ENCODE measurements around the gene PDXP. TPM values are rescaled to one million over a fixed set of nuclear protein-coding genes. Genes with fewer than 3 reads are reported as not detected.

PDXP gene
- total and polyA plus RNA-seq, 2 donors (not counting 1 experiment from before 2014, with no cell fraction given) = 4.0 to 7.9 TPM

- no peak for TF ChIP-seq EZH2 (IDR thresholded peaks at IDR 0.05; ENCODE audit: low read length, missing control alignments)
- TF ChIP-seq, protein P1, sequence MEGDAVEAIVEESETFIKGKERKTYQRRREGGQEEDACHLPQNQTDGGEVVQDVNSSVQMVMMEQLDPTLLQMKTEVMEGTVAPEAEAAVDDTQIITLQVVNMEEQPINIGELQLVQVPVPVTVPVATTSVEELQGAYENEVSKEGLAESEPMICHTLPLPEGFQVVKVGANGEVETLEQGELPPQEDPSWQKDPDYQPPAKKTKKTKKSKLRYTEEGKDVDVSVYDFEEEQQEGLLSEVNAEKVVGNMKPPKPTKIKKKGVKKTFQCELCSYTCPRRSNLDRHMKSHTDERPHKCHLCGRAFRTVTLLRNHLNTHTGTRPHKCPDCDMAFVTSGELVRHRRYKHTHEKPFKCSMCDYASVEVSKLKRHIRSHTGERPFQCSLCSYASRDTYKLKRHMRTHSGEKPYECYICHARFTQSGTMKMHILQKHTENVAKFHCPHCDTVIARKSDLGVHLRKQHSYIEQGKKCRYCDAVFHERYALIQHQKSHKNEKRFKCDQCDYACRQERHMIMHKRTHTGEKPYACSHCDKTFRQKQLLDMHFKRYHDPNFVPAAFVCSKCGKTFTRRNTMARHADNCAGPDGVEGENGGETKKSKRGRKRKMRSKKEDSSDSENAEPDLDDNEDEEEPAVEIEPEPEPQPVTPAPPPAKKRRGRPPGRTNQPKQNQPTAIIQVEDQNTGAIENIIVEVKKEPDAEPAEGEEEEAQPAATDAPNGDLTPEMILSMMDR (conservative IDR thresholded peaks at IDR 0.05 in 1 of 2, IDR thresholded peaks at IDR 0.05 in 1 of 2; ENCODE audit: low read depth in 1 of 2, low read length in 2 of 2) = no peak
Observed at GRCh38 chr22:37624017-37624365, 34.5 kb upstream of the PDXP start.

DNA sequence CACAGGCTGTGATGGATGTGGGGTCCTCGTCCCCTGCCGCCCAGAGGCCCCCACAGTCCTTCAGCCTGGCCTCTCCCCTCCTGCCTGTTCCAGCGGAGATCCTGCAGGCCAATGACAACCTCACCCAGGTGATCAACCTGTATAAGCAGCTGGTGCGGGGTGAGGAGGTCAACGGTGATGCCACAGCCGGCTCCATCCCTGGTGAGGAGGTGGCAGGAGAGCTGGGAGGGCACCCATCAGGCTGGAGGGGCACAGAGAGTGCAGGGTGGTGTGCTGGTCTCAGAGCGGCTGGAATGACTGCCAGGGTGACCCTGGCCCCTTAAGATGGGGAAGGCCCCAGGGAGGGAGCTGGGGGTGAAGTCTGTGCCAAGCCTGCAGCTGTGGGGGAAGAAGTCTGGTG lies 33.6 kb upstream of the PDXP start:
- Histone ChIP-seq H3K4me2 (ENCODE audit: extremely low read depth, insufficient read depth, low read length) (no peak overlapping the region), H3K27ac (ENCODE audit: insufficient read depth, low read length) (no peak overlapping the region), H3K4me1 (ENCODE audit: control insufficient read depth, extremely low read depth, insufficient read depth, low read length) (no peaks in the 10 kb centered on the region), H3K27me3 (ENCODE audit: control insufficient read depth, insufficient read depth, low read length) (no peaks in the 10 kb centered on the region), H2AFZ (ENCODE audit: low read length) (no peak overlapping the region), H3K9me3 (ENCODE audit: control insufficient read depth, insufficient read depth, low read depth, low read length) (no peaks in the 10 kb centered on the region), H3K79me2 (ENCODE audit: control insufficient read depth, insufficient read depth, low read length) (no peaks in the 10 kb centered on the region), H3K4me3 (replicated peaks in 1 of 4; ENCODE audit: control extremely low read depth in 1 of 4, insufficient read depth in 1 of 4, low read depth in 3 of 4, low read length in 4 of 4) (no peak overlapping the region), H4K20me1 (ENCODE audit: control insufficient read depth, extremely low read depth, insufficient read depth, low read length) (no peaks in the 10 kb centered on the region), H3K9ac (ENCODE audit: insufficient read depth, low read length) (no peak overlapping the region), H3K36me3 (ENCODE audit: control insufficient read depth, insufficient read depth, low read length) (peaks cover 21% of the 10 kb centered on the region)
- DNase-seq (ENCODE audit: low read depth in 2 of 2) = no peak
- TF ChIP-seq, protein P1 (conservative IDR thresholded peaks at IDR 0.05 in 1 of 2, IDR thresholded peaks at IDR 0.05 in 1 of 2; ENCODE audit: low read depth in 1 of 2, low read length in 2 of 2) = no peak
- no peak for TF ChIP-seq EZH2 (IDR thresholded peaks at IDR 0.05; ENCODE audit: low read length, missing control alignments)

More at GRCh38 chr22:37624017-37624365, 34.5 kb upstream of the PDXP start:
- Histone ChIP-seq H3K4me1 (ENCODE audit: control insufficient read depth, extremely low read depth, insufficient read depth, low read length) (no peaks in the 10 kb centered on the region), H3K4me3 (replicated peaks in 1 of 4; ENCODE audit: control extremely low read depth in 1 of 4, insufficient read depth in 1 of 4, low read depth in 3 of 4, low read length in 4 of 4) (no peak overlapping the region), H3K4me2 (ENCODE audit: extremely low read depth, insufficient read depth, low read length) (no peak overlapping the region), H3K36me3 (ENCODE audit: control insufficient read depth, insufficient read depth, low read length) (peaks cover 18% of the 10 kb centered on the region), H3K9ac (ENCODE audit: insufficient read depth, low read length) (no peak overlapping the region), H3K27me3 (ENCODE audit: control insufficient read depth, insufficient read depth, low read length) (no peaks in the 10 kb centered on the region), H3K27ac (ENCODE audit: insufficient read depth, low read length) (peak overlapping the region; percentile 19), H2AFZ (ENCODE audit: low read length) (no peak overlapping the region), H4K20me1 (ENCODE audit: control insufficient read depth, extremely low read depth, insufficient read depth, low read length) (no peaks in the 10 kb centered on the region), H3K9me3 (ENCODE audit: control insufficient read depth, insufficient read depth, low read depth, low read length) (no peaks in the 10 kb centered on the region), H3K79me2 (ENCODE audit: control insufficient read depth, insufficient read depth, low read length) (no peaks in the 10 kb centered on the region)
- no peak for DNase-seq (ENCODE audit: low read depth in 2 of 2)

GRCh38 chr22:37625737-37626136 lies 32.8 kb upstream of the PDXP start:
- H4K20me1 ChIP-seq (ENCODE audit: control insufficient read depth, extremely low read depth, insufficient read depth, low read length) = no peaks in the 10 kb centered on the region
- no peak overlapping the region for H2AFZ ChIP-seq (ENCODE audit: low read length)
- TF ChIP-seq, protein P1 (conservative IDR thresholded peaks at IDR 0.05 in 1 of 2, IDR thresholded peaks at IDR 0.05 in 1 of 2; ENCODE audit: low read depth in 1 of 2, low read length in 2 of 2) = no peak
- no peak for TF ChIP-seq EZH2 (IDR thresholded peaks at IDR 0.05; ENCODE audit: low read length, missing control alignments)
- DNase-seq (ENCODE audit: low read depth in 2 of 2) = no peak
- peaks cover 21% of the 10 kb centered on the region for H3K36me3 ChIP-seq (ENCODE audit: control insufficient read depth, insufficient read depth, low read length)
- no peak overlapping the region for H3K4me3 ChIP-seq (replicated peaks in 1 of 4; ENCODE audit: control extremely low read depth in 1 of 4, insufficient read depth in 1 of 4, low read depth in 3 of 4, low read length in 4 of 4)
- no peak overlapping the region for H3K9ac ChIP-seq (ENCODE audit: insufficient read depth, low read length)
- H3K27ac ChIP-seq (ENCODE audit: insufficient read depth, low read length) = no peak overlapping the region
- H3K79me2 ChIP-seq (ENCODE audit: control insufficient read depth, insufficient read depth, low read length) = no peaks in the 10 kb centered on the region
- H3K9me3 ChIP-seq (ENCODE audit: control insufficient read depth, insufficient read depth, low read depth, low read length) = no peaks in the 10 kb centered on the region
- no peak overlapping the region for H3K4me2 ChIP-seq (ENCODE audit: extremely low read depth, insufficient read depth, low read length)
- H3K27me3 ChIP-seq (ENCODE audit: control insufficient read depth, insufficient read depth, low read length) = no peaks in the 10 kb centered on the region
- no peaks in the 10 kb centered on the region for H3K4me1 ChIP-seq (ENCODE audit: control insufficient read depth, extremely low read depth, insufficient read depth, low read length)
